NB4 (cell line): Measurements from ENCODE around the gene KRTAP10-10.

Experiments
- MAX ChIP-seq: IDR thresholded peaks from 2 replicates; pipeline ENCODE4 v1.6.1; 2011; ENCODE audit warnings: low read depth, low read length
- MYC ChIP-seq: IDR thresholded peaks from 2 replicates; pipeline ENCODE4 v1.6.1; 2011; ENCODE audit warnings: low read depth, low read length
- POLR2A ChIP-seq: IDR thresholded peaks from 2 replicates; pipeline ENCODE4 v1.6.1; 2011; ENCODE audit warnings: mild to moderate bottlenecking; ENCODE audit not compliant: insufficient read length; ENCODE audit errors: extremely low read depth
- TF ChIP-seq, protein P1 (sequence below): IDR thresholded peaks from one replicate; pipeline ENCODE4 v1.5.1; 2012; ENCODE audit warnings: low read depth, low read length

DNA sequence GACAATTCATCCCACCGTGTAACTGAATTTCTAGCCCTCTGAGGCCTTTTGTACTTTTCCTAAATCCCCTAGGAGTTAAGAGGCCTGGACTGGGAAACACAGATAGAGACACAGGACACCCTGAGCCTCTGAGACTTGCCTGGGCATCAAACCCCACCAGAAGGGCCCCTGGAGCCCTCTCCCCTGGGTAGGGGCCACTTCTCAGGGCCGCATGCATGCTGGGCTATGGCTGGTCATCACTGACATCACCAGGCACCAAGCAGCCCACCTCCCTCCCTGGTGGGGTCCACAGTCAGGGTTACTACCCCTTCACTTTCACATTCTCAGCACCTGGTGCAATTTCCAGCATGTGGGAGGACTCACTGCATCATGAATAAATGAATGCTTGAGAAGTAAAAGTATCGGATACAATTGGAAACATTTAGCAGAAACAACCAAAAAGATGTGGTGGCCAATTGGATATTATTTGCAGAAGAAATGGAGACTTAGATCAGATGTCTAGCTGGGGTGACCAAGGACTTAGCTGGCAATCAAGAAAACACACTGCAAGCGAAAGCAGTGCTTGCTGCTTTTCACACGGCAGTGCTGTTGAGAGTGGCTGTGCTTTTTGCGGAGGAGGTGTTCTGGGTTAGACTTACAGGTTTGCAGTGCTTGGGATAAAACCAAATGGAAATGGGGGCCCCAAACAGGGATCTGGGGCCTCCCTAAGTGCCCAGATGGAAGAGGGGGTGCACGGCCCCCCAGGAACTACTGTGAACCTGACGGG lies 37.7 kb upstream of the KRTAP10-10 start:
- no peak for TF ChIP-seq POLR2A
- no peak for TF ChIP-seq MYC
- TF ChIP-seq, protein P1, sequence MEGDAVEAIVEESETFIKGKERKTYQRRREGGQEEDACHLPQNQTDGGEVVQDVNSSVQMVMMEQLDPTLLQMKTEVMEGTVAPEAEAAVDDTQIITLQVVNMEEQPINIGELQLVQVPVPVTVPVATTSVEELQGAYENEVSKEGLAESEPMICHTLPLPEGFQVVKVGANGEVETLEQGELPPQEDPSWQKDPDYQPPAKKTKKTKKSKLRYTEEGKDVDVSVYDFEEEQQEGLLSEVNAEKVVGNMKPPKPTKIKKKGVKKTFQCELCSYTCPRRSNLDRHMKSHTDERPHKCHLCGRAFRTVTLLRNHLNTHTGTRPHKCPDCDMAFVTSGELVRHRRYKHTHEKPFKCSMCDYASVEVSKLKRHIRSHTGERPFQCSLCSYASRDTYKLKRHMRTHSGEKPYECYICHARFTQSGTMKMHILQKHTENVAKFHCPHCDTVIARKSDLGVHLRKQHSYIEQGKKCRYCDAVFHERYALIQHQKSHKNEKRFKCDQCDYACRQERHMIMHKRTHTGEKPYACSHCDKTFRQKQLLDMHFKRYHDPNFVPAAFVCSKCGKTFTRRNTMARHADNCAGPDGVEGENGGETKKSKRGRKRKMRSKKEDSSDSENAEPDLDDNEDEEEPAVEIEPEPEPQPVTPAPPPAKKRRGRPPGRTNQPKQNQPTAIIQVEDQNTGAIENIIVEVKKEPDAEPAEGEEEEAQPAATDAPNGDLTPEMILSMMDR = no peak
- no peak for TF ChIP-seq MAX
